H1 (cell line): ENCODE results near the gene MPPED1. TPM values are rescaled to one million over a fixed set of nuclear protein-coding genes. Genes with fewer than 3 reads are reported as not detected.

Source experiments
- CTCF ChIA-PET: fragments of 300-600 bp; sonication (Branson Sonifier 250); formaldehyde crosslinking; loops from one replicate; lab custom pipeline; 2021; ENCODE audit not compliant: partially characterized antibody; lab: Charles Lee
- POLR2A ChIA-PET: fragments of 300-600 bp; sonication (Branson Sonifier 250); formaldehyde crosslinking; loops from one replicate; lab custom pipeline; 2021; ENCODE audit warnings: inconsistent platforms; ENCODE audit not compliant: partially characterized antibody; lab: Charles Lee
- DNase-seq, 2 experiments: peaks; one replicate each; pipeline versions ENCODE4 v3.0.0 to v3.0.0-alpha.2; 2010 to 2022; ENCODE audit warnings: low spot score in 2 of 2, low read depth in 1 of 2, mixed read lengths in 1 of 2
- FAIRE-seq: peaks from 2 replicates; lab custom pipeline; 2011; peaks lifted over from hg19 to GRCh38; lab: Jason Lieb, UNC
- H2AFZ ChIP-seq: 2 replicates; pipeline ENCODE4 v1.8.1; 2012; ENCODE audit warnings: low read length, inconsistent platforms
- H2AK5ac ChIP-seq: 2 replicates; pipeline ENCODE4 v1.6.1; 2013; ENCODE audit warnings: low read depth, low read length
- H2BK120ac ChIP-seq: replicated peaks from 2 replicates; pipeline ENCODE3; 2013; ENCODE audit warnings: low read depth, low read length, inconsistent platforms
- H2BK12ac ChIP-seq: 2 replicates; pipeline ENCODE4 v1.6.1; 2013; ENCODE audit warnings: low read depth, low read length
- H2BK15ac ChIP-seq: 2 replicates; pipeline ENCODE4 v1.6.1; 2013; ENCODE audit warnings: low read length
- H2BK20ac ChIP-seq: 2 replicates; pipeline ENCODE4 v1.6.1; 2013; ENCODE audit warnings: low read length
- H2BK5ac ChIP-seq: 2 replicates; pipeline ENCODE4 v1.6.1; 2013; ENCODE audit warnings: low read depth, low read length
- H3K14ac ChIP-seq: 2 replicates; pipeline ENCODE4 v1.6.1; 2013; ENCODE audit warnings: inconsistent platforms; ENCODE audit not compliant: insufficient read length
- H3K18ac ChIP-seq: 2 replicates; pipeline ENCODE4 v1.6.1; 2013; ENCODE audit warnings: low read length; ENCODE audit errors: extremely low read depth
- H3K23ac ChIP-seq: 2 replicates; pipeline ENCODE4 v1.6.1; 2013; ENCODE audit warnings: inconsistent platforms; ENCODE audit not compliant: insufficient read length
- H3K23me2 ChIP-seq: 2 replicates; pipeline ENCODE4 v1.6.1; 2013; ENCODE audit warnings: low read depth, low read length
- H3K27ac ChIP-seq: 2 replicates; pipeline ENCODE4 v1.6.1; 2011; ENCODE audit warnings: low read depth, low read length, inconsistent platforms
- H3K27me3 ChIP-seq, 4 experiments: replicated peaks in 1 of 4; 1 replicate in 1 of 4; 2 replicates in 3 of 4; pipeline versions ENCODE4 v1.6.1 to v1.8.1; 2011 to 2013; ENCODE audit warnings: low read length in 3 of 4, mild to moderate bottlenecking in 3 of 4, inconsistent platforms in 2 of 4, mixed read lengths in 2 of 4, moderate library complexity in 1 of 4; ENCODE audit not compliant: control insufficient read depth in 3 of 4, insufficient read depth in 3 of 4; ENCODE audit errors: extremely low read depth in 1 of 4
- H3K36me3 ChIP-seq, 4 experiments: 2 replicates each; pipeline versions ENCODE4 v1.6.1 to v1.8.1; 2011 to 2013; ENCODE audit warnings: mild to moderate bottlenecking in 4 of 4, low read length in 3 of 4, moderate library complexity in 2 of 4, control low read depth in 1 of 4, inconsistent platforms in 1 of 4; ENCODE audit not compliant: insufficient read depth in 4 of 4, control insufficient read depth in 2 of 4
- H3K4ac ChIP-seq: replicated peaks from 2 replicates; pipeline ENCODE3; 2013; ENCODE audit warnings: low read length, low read depth, mixed read lengths, inconsistent platforms; ENCODE audit not compliant: insufficient read length
- H3K4me1 ChIP-seq, 4 experiments: replicated peaks in 1 of 4; 1 replicate in 1 of 4; 2 replicates in 3 of 4; pipeline versions ENCODE4 v1.6.1 to v1.8.1; 2011 to 2013; ENCODE audit warnings: low read length in 3 of 4, inconsistent platforms in 2 of 4, mixed read lengths in 1 of 4; ENCODE audit not compliant: insufficient read depth in 4 of 4, control insufficient read depth in 3 of 4
- H3K4me2 ChIP-seq, 2 experiments: 2 replicates each; pipeline versions ENCODE4 v1.6.1 to v1.8.1; 2011 to 2013; ENCODE audit warnings: low read depth in 2 of 2, low read length in 2 of 2, control low read depth in 1 of 2, inconsistent platforms in 1 of 2, mild to moderate bottlenecking in 1 of 2; ENCODE audit not compliant: insufficient read depth in 1 of 2
- H3K4me3 ChIP-seq, 4 experiments: fragments of 200-600, 300-600 bp in 1 of 4; sonication (generic), shearing (Covaris generic), sonication (Bioruptor Twin) in 1 of 4; 2 replicates each; pipeline versions ENCODE4 v1.5.1 to v1.8.1; 2011 to 2016; ENCODE audit warnings: low read length in 4 of 4, low read depth in 3 of 4, control low read depth in 2 of 4, inconsistent platforms in 2 of 4, mild to moderate bottlenecking in 2 of 4, mixed read lengths in 1 of 4, moderate library complexity in 1 of 4; ENCODE audit not compliant: insufficient read depth in 2 of 4; ENCODE audit errors: extremely low read depth in 1 of 4
- H3K56ac ChIP-seq: replicated peaks from 2 replicates; pipeline ENCODE3; 2013; ENCODE audit warnings: low read depth, mild to moderate bottlenecking, mixed read lengths, low read length, inconsistent platforms; ENCODE audit not compliant: insufficient read length
- H3K79me1 ChIP-seq: 2 replicates; pipeline ENCODE4 v1.6.1; 2013; ENCODE audit warnings: low read depth, low read length, control low read depth
- H3K79me2 ChIP-seq, 2 experiments: 2 replicates each; pipeline versions ENCODE4 v1.6.1 to v1.8.1; 2012 to 2013; ENCODE audit warnings: low read length in 2 of 2, mild to moderate bottlenecking in 2 of 2, inconsistent platforms in 1 of 2; ENCODE audit not compliant: insufficient read depth in 2 of 2, control insufficient read depth in 1 of 2
- H3K9ac ChIP-seq, 4 experiments: replicated peaks in 1 of 4; 1 replicate in 1 of 4; 2 replicates in 3 of 4; pipeline versions ENCODE4 v1.6.1 to v1.8.1; 2011 to 2013; ENCODE audit warnings: low read depth in 3 of 4, low read length in 3 of 4, control low read depth in 2 of 4, mild to moderate bottlenecking in 2 of 4, moderate library complexity in 2 of 4, inconsistent platforms in 1 of 4; ENCODE audit errors: extremely low read depth in 1 of 4
- H3K9me3 ChIP-seq, 2 experiments: 2 replicates each; pipeline versions ENCODE4 v1.6.1 to v1.8.1; 2012 to 2013; ENCODE audit warnings: mild to moderate bottlenecking in 2 of 2, moderate library complexity in 2 of 2, control low read depth in 1 of 2, inconsistent platforms in 1 of 2, low read depth in 1 of 2, low read length in 1 of 2, mixed read lengths in 1 of 2; ENCODE audit not compliant: insufficient read depth in 2 of 2
- H4K20me1 ChIP-seq, 2 experiments: replicated peaks in 1 of 2; 2 replicates each; pipeline versions ENCODE3 to v1.8.1; 2011 to 2013; ENCODE audit warnings: inconsistent platforms in 2 of 2, low read length in 2 of 2, mild to moderate bottlenecking in 1 of 2; ENCODE audit not compliant: insufficient read depth in 2 of 2, control insufficient read depth in 1 of 2
- H4K5ac ChIP-seq: 2 replicates; pipeline ENCODE4 v1.6.1; 2013; ENCODE audit warnings: low read length, low read depth, mixed read lengths, inconsistent platforms; ENCODE audit not compliant: insufficient read length
- H4K8ac ChIP-seq: 2 replicates; pipeline ENCODE4 v1.8.0; 2013; ENCODE audit warnings: mild to moderate bottlenecking, moderate library complexity, low read length, inconsistent platforms; ENCODE audit not compliant: insufficient read depth; ENCODE audit errors: extremely low read depth
- H4K91ac ChIP-seq: replicated peaks from 2 replicates; pipeline ENCODE3; 2013; ENCODE audit warnings: low read length, mixed read lengths, inconsistent platforms; ENCODE audit not compliant: insufficient read length
- CBX8 ChIP-seq: fragments of 300-800, 300-1000 bp; sonication (generic); IDR thresholded peaks from 2 replicates; pipeline ENCODE4 v1.7.1; 2016; ENCODE audit warnings: low read depth, low read length, borderline replicate concordance
- HDAC2 ChIP-seq, 2 experiments: fragments of 300-600 bp in 1 of 2; sonication (generic) in 1 of 2; IDR thresholded peaks; 2 replicates each; pipeline ENCODE4 v1.6.1; 2011 to 2012; ENCODE audit warnings: low read depth in 2 of 2, low read length in 2 of 2, mild to moderate bottlenecking in 2 of 2, moderate library complexity in 2 of 2, borderline replicate concordance in 1 of 2, inconsistent platforms in 1 of 2
- KDM4A ChIP-seq: IDR thresholded peaks from one replicate; pipeline ENCODE4 v1.7.1; 2012; ENCODE audit warnings: low read depth, mild to moderate bottlenecking, moderate library complexity, low read length, inconsistent platforms; ENCODE audit not compliant: severe bottlenecking
- PHF8 ChIP-seq: fragments of 200-600 bp; sonication (generic); conservative IDR thresholded peaks from 2 replicates; pipeline ENCODE4 v1.7.1; 2012; ENCODE audit warnings: low read depth, mild to moderate bottlenecking, inconsistent platforms, low read length, moderate library complexity
- POLR2A ChIP-seq, 2 experiments: IDR thresholded peaks; 1 replicate in 1 of 2; 2 replicates in 1 of 2; pipeline ENCODE4 v1.6.1; 2011; ENCODE audit warnings: low read depth in 2 of 2, low read length in 2 of 2, mild to moderate bottlenecking in 2 of 2; ENCODE audit errors: control extremely low read depth in 1 of 2
- SIRT6 ChIP-seq: IDR thresholded peaks from one replicate; pipeline ENCODE4 v1.7.1; 2012; ENCODE audit warnings: low read length, inconsistent platforms
- SIX5 ChIP-seq: IDR thresholded peaks from 2 replicates; pipeline ENCODE4 v1.6.1; 2011; ENCODE audit warnings: mild to moderate bottlenecking, low read depth, low read length
- TAF1 ChIP-seq: IDR thresholded peaks from 2 replicates; pipeline ENCODE4 v1.6.1; 2011; ENCODE audit warnings: mild to moderate bottlenecking, low read depth, low read length
- TAF7 ChIP-seq: optimal IDR thresholded peaks from 2 replicates; pipeline ENCODE3; 2011; ENCODE audit warnings: low read depth, mild to moderate bottlenecking, inconsistent platforms, low read length, moderate library complexity, borderline replicate concordance
- WGBS, 2 experiments: shearing (Covaris generic) in 1 of 2; methylation state at CpG; one replicate each; pipeline versions ENCODE4 v1.1.6 to v1.1.7; 2013 to 2015; ENCODE audit warnings: low lambda C conversion rate in 2 of 2, mixed read lengths in 2 of 2, inconsistent platforms in 1 of 2, low coverage in 1 of 2, missing lambda C conversion rate in 1 of 2; ENCODE audit not compliant: insufficient replicate concordance in 2 of 2, insufficient coverage in 1 of 2, insufficient read length in 1 of 2; ENCODE audit errors: extremely low coverage in 1 of 2, missing lambda C conversion rate in 1 of 2; 5-methylcytosine and 5-hydroxymethylcytosine counted together
- polyA plus RNA-seq, 7 experiments: library from polyadenylated mRNA; depleted of rRNA in 3 of 7; stranded (reverse) in 5 of 7; unstranded in 2 of 7; fragments of >200 nt in 5 of 7; fragments of 200-250 nt in 2 of 7; gene quantifications; 1 replicate in 5 of 7; 2 replicates in 1 of 7; 4 replicates in 1 of 7; pipeline versions ENCODE4 v1.2.1 to v1.2.3, GENCODE V29; 2011 to 2013; ENCODE audit warnings: missing spikeins in 2 of 7, mixed read lengths in 2 of 7
- total RNA-seq: library from RNA; stranded (reverse); fragmentation: NEBNext Ultra II Directional; extraction: Animal tissue kit (Norgen Biotek cat#: 25700); gene quantifications from 2 replicates; pipeline ENCODE4 v1.2.1, GENCODE V29; 2021
- TF ChIP-seq, protein P1 (sequence below): IDR thresholded peaks from 2 replicates; pipeline ENCODE4 v1.6.1; 2012; ENCODE audit warnings: low read length, inconsistent platforms
- TF ChIP-seq, protein P2 (sequence below): IDR thresholded peaks from 2 replicates; pipeline ENCODE4 v1.6.1; 2011; ENCODE audit warnings: low read length, improper control_type of control experiment
- TF ChIP-seq, protein P3 (sequence below): IDR thresholded peaks from 2 replicates; pipeline ENCODE4 v1.6.1; 2012; ENCODE audit warnings: inconsistent platforms

The MPPED1 gene
- total and polyA plus RNA-seq, 2 of the 8 experiments (the other 6 are each of a cell fraction or from before 2014, with no cell fraction given), result 0.29 to 0.37 TPM

DNA sequence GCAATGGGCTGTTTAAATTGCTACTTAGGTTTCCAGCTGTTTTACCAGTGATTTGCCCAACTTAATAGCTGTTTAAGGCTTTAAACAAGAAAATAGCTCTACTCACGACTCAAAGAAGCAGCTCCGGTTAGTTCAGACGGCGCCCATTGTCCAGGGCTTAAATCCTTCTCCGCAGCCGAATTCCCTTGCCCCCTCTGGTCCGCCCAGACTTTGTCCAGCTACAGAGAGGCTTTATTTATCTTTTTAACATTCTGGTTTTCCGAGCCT lies 47.7 kb upstream of the MPPED1 start:
- Histone ChIP-seq H3K4me2 (no peak overlapping the region), H3K9me3 (peaks cover 0 to 5% of the 10 kb centered on the region in 2 experiments; a peak in 1 of 4 replicates), H3K27me3 (no peaks in the 10 kb centered on the region), H3K79me1 (no peaks in the 10 kb centered on the region), H3K4ac (no peak overlapping the region), H3K4me1 (peaks cover 0 to 4% (median under 1%) of the 10 kb centered on the region in 4 experiments; a peak in 4 of 7 replicates), H3K18ac (no peak overlapping the region), H3K14ac (no peak overlapping the region), H4K91ac (no peak overlapping the region), H2BK12ac (no peak overlapping the region), H2BK20ac (no peak overlapping the region), H2BK5ac (no peak overlapping the region), H3K9ac (no peak overlapping the region), H4K8ac (no peak overlapping the region), H2AFZ (0 out of 2 replicates have a peak overlapping the region, but pooled peaks have one; percentile 50), H3K27ac (no peak overlapping the region), H3K36me3 (no peaks in the 10 kb centered on the region; a peak in 1 of 8 replicates), H3K56ac (no peak overlapping the region), H2AK5ac (no peak overlapping the region), H3K79me2 (no peaks in the 10 kb centered on the region), H4K5ac (no peak overlapping the region), H4K20me1 (no peaks in the 10 kb centered on the region), H3K23me2 (no peaks in the 10 kb centered on the region), H2BK120ac (no peak overlapping the region), H3K4me3 (no peak overlapping the region), H3K23ac (no peak overlapping the region), H2BK15ac (no peak overlapping the region)
- ChIA-PET CTCF (interaction anchor here (0.7 to 6.1 kb wide), 7 partner anchors 15 to 136 kb away, joined by 3 to 38 read pairs (median 6); partner anchors contain the start of gene SCUBE1), POLR2A (no interaction called here)
- DNase-seq (no peak), FAIRE-seq (no peak)
- WGBS, 2 experiments, result 91% methylated on average over 8 of the region's 8 CpGs; no CpG with 5 or more reads in 1 of the 2 experiments
- TF ChIP-seq PHF8 (no peak), SIRT6 (no peak), KDM4A (no peak), CBX8 (no peak), HDAC2 (IDR thresholded peaks at IDR 0.05; ENCODE audit: borderline replicate concordance in 1 of 2, low read depth in 2 of 2, low read length in 2 of 2) (no peak), POLR2A (IDR thresholded peaks at IDR 0.05; ENCODE audit: control extremely low read depth in 1 of 2, low read depth in 2 of 2, low read length in 2 of 2) (no peak), TAF1 (no peak), SIX5 (no peak), TAF7 (no peak)
- TF ChIP-seq, protein P1, sequence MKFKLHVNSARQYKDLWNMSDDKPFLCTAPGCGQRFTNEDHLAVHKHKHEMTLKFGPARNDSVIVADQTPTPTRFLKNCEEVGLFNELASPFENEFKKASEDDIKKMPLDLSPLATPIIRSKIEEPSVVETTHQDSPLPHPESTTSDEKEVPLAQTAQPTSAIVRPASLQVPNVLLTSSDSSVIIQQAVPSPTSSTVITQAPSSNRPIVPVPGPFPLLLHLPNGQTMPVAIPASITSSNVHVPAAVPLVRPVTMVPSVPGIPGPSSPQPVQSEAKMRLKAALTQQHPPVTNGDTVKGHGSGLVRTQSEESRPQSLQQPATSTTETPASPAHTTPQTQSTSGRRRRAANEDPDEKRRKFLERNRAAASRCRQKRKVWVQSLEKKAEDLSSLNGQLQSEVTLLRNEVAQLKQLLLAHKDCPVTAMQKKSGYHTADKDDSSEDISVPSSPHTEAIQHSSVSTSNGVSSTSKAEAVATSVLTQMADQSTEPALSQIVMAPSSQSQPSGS, result no peak
- TF ChIP-seq, protein P2, sequence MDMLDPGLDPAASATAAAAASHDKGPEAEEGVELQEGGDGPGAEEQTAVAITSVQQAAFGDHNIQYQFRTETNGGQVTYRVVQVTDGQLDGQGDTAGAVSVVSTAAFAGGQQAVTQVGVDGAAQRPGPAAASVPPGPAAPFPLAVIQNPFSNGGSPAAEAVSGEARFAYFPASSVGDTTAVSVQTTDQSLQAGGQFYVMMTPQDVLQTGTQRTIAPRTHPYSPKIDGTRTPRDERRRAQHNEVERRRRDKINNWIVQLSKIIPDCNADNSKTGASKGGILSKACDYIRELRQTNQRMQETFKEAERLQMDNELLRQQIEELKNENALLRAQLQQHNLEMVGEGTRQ, result no peak
- TF ChIP-seq, protein P3, sequence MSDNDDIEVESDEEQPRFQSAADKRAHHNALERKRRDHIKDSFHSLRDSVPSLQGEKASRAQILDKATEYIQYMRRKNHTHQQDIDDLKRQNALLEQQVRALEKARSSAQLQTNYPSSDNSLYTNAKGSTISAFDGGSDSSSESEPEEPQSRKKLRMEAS, result no peak
